CD4-positive, alpha-beta T cell treated with Interferon alpha-2 for 1 hour (primary cell): ENCODE measurements around the gene SPTLC2.
A peak's percentile ranks its signal among the peaks of the same experiment; 100 is the strongest.
"Not testable (repeated sequence)": the region's sequence is repeated elsewhere in the genome, so short reads cannot be mapped to it uniquely, and the experiment has no call there.

ENCODE experiments used
- DNase-seq, 2 donors: peaks; one replicate each; pipeline ENCODE4 v3.0.0-alpha.2; 2020 to 2022

SPTLC2 gene

DNA sequence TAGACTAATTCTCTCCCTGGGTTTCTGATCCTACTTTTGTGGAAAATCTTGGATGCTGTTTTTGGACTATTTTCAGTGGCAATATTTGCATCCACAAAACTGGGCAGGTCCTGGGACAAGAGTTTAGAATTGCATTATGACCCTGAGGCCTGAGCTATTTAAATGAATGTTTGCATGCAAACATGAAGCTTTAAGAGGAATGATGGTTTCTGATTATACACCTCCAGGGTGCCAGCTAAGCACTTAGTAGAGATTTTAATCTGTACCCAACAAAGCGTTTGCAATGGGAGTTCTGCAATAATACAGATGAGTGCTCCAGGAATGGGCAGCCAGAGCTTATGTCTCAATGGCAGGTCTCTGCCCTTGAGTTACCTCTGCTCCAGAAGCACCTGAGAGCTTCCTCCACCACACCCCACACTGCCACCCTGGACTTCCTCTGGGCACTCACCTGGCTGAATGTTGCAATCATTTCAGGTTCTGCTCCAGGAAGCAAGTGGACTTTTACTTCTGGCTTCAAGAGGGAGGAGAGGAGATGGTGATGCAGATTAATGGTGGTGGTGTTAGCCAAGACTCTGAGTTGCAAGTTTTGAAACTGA is 6.0 kb upstream of the SPTLC2 start:
- DNase-seq: no peak

DNA sequence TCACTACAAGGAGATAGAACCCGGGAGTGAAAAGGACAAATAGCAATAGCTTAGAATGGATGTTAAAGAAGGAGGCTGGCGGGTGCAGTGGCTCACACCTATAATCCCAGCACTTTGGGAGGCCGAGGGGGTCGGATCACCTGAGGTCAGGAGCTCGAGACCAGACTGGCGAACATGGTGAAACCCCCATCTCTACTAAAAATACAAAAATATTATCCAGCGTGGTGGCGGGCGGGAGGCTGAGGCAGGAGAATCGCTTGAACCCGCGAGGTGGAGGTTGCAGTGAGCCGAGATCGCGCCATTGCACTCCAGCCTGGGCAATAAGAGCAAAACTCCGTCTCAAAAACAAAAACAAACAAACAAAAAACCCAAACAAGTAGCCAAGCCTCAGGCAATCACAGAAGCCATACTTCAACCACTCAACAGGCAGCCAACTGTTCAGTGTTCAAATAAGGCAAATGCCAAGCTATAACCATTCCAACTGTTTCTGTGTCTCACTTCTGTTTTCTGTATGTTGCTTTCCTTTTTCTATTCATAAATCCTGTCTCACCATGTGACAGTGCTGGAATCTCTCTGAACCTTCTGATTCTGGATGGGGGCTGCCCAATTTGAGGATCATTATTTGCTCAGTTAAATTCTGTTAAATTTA is 3.9 kb upstream of the SPTLC2 start:
- no peak for DNase-seq

DNA sequence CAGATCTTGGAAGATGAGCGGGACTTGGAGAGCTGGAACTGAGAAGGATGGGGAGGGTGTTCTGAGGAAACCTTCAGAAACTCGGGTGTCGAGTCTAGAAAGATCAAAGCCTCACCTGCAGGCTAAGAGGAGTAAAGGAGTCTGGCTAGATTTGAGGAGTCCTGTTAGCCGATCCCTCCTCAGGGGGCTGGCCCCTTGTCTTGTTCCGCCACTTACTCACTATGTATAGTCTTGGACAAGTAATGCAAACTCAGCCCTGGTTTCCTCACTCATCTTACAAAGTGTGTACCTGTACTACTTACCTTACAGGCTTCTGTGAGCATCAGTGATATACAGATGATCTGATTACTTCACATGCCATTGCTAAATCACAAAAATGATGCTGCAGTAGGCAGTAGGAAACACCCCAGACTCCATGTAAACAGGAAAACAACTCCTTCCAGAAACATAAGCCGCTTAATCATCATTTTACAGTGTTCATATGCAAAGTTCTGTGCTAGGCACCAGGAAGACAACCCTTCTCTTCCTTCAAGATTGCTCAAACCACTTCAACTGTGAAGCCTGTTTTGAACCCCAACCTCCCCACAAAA is 2.0 kb upstream of the SPTLC2 start:
- DNase-seq: no peak

DNA sequence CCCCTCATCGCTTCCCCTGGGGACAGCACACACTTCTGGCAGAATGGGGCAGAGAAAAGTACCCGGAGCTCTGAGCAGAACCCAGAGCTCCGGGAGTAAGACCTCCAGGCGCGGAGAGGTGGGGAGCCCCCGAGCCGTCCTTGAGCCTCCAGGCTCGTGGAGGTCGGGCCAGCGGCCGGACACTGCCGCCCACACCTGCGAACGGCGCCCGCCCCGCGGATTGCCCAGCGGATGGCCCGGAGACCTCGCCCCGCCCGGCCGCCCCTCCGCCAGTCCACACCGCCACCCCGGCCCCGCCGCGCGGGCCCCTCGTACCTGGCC is 344 bp downstream of the SPTLC2 start:
- DNase-seq: no peak

DNA sequence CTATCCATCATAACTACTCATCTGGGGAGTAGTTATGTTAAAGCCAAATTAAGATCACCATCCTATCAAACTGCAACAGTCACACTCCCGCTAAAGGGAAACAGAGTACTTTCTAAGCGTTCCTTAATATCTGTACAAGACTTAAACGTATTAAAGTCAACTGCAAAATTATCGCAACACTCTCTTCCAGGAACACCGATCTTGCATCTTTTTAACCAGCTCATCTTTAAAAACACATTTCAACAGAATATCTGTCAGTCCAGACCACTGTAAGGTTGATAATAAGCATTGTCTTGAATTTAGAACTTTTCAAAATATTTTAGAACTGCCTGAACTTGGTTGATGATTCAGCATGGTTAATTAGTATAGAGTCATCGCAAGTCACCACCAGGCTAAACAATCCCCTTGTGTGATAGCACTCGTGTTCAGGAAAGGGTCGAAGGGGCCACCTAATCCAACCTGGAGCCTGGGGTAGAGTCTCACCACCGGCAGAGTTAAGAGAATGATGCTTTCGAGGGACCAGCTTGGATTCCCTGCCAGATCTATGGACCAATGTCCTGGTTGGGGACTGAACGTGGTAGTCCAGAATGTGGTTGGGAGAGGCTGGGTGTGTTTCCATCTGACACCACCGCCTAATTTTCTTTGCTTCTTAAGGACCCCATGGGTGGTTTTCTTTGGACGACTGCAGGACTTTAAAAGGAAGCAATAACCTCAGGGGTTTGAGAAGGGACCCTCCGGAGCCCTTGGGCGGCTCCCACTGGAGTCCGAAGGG is 890 bp downstream of the SPTLC2 start:
- DNase-seq: no peak

DNA sequence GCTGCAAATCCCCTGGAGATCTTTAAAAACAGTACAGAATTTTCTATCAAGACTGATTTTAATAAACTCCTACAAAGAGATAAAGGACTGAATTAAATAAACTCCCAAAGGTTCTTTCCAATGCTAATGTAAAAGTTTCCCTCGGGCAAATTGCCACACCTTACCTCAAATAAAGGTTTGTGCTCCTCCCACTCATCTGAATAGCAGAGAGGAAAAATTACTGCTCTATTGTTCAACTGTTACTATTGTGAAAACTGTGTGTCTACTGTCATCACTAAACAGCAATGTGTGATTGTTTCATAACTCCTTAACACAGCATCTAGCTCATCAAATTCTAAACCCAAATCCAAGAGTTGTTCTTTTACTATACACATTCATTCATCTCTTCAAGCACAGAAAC is 3.2 kb downstream of the SPTLC2 start:
- no peak for DNase-seq

DNA sequence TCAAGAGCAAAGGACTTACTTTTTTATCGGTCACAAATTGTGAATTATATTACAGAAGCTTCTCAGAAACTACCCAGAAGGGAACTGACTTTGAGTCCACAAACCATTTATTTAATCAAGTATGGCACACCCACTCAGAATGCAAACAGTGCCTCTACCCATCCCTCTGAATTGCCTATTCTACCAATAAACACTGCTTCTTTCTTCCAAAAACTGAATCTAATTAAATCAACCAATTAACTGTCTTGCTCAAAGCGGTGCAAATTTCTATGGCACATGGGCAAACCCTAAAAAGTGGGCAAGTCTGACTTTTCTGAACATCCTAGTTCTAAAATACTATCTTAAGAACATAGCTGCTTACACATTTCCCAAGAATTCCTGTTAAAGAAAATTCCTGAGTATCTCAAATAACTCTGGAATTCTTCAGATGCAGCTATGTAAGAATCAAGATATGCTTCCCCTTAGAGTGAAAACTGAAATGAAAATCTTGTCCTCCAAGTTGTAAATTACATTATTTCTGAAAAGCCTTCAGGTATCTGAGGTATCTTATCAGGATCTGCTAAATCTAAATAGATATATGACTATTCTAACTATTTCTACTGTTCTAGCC is 4.3 kb downstream of the SPTLC2 start:
- no peak for DNase-seq

DNA sequence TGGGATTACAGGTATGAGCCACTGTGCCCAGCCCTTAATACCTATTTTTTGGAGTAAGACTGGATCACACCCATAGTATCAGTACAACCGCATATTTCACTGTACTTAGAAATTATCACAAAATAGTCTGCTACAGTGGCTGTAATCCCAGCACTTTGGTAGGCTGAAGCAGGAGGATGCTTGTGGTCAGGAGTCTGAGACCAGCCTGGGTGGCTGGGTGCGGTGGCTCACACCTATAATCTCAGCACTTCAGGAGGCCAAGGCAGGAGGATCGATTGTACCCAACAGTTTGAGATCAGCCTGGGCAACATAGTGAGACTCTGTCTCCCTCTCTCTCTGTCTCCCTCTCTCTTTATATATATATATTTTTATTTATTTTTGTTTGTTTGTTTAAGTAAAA is 5.9 kb downstream of the SPTLC2 start:
- DNase-seq: no peak

DNA sequence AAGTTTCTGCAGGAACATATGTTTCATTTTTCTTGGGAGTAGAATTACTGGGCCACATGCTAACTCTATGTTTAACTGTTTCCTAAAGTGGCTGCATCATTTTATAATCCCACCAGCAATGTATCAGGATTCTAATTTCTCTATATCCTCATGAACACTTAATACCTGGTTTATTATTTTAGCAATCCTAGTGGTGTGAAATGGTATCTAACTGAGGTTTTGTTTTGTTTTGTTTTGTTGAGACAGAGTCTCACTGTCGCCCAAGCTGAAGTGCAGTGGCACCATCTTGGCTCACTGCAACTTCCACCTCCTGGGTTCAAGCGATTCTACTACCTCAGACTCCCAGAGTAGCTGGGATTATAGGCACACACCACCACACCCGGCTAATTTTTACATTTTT is 6.5 kb downstream of the SPTLC2 start:
- DNase-seq: no peak

DNA sequence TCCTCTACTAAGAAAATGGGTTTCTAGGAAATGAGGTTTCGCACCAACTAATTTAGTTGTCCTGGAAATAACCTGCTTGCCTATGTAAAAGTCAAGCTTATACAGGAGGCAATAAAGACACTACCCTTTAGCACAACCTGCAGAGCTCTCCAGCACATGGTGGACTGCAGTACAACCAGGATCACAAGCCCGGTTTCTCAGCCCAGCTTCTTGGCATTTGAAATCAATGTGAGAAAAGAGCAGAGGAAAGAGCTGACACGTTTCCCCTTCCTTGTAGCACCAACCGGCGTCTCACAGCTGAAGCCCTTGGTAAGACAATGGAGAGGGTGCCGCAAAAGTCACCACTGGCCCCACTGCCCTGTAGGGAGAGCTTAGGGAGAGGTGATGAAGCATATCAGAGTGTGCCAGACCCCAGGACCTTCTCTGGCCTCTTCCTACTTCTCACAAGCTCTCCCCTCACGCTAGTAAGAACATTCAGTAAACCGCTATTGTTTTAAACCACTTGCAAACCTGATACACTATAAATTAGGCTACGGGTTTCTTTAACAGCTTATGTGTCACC is 8.6 kb downstream of the SPTLC2 start:
- DNase-seq: peak in 1 of 2 donors; percentile 42

DNA sequence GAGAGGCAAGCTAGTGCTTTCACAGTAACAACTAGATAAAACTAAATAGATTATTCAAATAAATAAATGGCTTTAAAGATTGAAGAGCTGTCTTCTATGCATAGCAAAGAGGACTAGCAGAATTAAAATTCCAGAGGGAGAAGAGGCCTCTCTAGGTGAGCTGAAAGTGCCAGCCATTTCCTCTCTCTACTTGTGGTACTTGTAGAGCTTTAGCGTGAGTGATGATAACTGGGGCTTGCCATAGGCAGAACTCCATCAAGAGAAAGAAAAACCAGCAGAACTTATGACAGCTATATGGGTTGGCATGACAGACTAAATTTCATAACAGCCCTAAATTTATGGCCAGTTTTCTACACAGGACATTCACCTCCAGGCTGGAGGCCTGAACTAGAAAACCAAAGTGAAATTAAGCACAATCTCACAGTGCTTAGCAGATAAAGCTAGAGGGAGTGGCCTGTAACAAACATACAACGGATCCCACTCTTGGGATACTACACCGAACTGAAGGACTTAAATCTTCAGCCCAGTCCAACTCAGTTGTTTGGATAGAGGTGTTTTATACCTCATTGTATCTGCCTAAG is 11.0 kb downstream of the SPTLC2 start:
- no peak for DNase-seq

DNA sequence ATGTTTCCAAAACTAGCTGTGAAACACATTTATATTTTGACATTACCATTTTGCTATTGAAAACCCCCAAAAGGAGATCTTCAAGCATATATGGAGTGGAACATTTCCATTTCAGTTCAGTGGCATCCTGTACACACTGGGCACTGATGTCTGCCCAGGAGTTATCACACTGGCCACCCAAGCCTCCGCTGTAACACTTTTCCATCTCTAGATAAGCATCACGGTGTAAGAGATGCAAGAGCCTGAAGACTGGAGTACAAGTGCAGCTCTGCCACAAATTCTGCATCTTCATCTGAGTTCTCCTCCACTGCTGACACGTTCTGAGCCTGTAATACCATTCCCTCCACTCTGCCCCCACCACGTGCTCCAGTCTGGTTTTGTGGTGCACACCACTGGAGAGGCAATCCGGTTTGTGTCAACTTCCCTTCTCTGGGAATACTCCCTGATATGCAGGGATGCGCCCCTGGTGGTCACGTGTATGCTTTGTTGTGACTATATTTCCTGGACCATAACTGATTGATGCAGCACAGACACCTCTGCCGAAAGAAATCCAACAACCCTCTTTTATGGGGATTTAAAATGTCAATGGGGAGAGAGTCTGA is 12.7 kb downstream of the SPTLC2 start:
- DNase-seq: peak in 1 of 2 donors; percentile 12

DNA sequence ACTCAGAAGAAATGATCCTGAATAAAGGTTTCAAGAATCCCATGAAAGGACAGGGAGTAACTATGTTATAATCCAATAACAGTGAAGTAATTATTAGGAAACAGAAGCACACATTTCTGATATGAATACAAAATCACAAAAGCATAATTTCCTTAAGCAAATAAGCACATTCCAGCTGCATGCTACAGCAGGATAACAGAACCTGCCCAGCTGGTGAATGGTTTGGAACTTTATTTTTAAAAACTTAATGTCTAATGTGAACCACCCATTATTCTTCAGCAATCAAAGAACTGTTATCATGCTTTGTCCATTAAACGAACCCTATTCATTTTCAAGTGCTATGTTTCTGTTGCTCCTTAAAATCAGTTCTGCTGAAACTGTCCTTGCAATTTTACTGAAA is 13.4 kb downstream of the SPTLC2 start:
- DNase-seq: no peak

DNA sequence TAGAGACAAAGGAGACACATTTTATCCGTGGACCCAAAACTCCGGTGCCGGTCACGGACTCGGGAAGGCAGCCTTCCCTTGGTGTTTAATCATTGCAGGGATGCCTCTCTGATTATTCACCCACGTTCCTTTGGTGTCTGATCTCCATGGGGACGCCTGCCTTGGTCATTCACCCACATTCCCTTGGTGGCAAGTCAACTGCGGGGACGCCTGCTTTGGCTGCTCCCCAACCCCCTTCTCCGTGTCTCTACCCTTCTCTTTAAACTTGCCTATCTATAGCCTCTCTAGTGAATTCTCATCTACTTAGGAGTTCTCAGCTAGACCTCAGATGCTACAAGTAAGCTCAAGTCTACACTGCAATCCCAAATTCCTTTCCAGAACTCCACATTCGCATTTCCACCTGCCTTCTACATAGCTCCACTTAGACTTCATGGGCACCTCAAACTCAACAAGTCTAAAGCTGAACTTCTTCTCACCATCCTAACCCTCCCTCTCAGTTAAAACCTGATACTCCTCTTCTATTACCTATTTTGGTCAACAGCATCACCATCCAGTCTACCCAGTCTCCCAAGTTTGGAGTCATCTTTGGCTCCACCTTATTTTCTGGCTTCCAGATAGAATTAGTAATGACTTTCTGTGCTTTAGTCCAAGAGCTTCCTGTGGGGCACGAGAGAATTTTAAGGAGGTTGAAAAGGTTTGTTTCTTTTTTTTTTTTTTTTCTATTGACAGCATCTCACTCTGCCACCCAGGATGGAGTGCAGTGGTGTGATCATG is 14.4 kb downstream of the SPTLC2 start:
- DNase-seq: no peak

DNA sequence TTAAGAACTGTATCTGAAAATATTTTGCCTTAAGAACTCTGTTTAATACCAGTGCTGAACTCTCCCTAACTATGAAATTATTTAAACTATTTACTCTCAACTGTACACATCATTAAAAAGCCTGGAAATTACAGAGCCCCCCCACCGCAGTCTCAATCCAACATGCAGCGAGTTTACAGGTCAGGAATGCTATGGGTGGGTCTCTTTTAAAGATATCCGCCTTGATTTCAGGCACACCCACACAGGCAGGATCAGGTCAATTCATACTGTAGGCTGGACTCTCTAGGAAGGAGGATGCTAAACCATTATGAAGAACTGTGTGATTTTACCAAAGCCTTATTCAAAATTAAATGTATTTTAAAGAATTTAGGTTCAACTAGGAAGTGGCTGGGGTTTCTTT is 16.5 kb downstream of the SPTLC2 start:
- DNase-seq: no peak

DNA sequence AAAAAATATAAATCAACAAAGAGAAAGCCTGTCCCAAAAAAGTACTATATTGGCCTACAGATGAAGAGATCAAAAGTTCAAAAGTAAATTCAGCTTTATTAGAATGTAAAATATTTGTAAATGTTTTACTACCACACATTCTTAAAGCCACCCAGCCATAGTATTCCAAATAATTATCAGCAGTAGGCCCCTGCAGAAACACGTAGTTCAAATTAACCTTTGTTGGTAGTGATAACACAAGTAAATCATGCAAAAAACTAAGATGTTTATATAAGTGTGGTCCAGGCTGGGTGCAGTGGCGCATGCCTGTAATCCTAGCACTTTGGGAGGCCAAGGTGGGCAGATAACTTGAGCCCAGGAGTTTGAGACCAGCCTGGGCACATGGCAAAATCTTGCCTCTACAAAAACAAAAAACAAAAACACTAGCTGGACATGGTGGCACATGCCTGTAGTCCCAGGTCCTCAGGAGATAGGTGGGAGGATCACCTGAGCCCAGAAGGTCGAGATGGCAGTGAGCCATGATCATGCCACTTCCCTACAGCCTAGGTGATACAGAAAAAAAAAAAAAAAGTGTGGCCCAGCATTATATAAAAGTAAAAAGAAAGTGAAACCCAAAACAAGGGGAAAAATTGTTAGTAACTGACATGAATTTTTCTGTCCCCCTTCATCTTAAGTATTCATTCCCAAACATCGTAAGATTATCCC is 17.9 kb downstream of the SPTLC2 start:
- DNase-seq: peak in 1 of 2 donors; percentile 52

DNA sequence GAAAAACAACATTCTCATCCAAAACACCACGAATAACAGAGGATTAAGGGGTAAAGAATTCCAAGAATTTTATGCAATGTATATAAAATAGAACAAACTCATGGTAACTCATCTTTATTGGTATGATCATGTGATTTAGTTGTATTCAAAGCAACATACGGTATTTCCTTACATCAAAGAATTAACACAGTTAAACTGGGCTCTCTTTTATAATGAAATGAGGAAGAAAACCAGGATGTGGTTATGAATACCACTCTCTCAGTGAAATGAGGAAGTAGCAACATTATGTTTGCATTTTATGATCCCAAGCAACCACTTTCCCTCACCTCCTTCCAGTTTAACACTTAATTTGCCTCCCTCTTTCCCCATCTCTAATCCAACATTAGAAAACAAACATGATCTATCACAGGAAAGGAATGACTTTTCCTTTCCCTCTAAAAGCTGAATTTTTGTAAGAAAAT is 22.9 kb downstream of the SPTLC2 start:
- DNase-seq: peak in 1 of 2 donors; percentile 60

DNA sequence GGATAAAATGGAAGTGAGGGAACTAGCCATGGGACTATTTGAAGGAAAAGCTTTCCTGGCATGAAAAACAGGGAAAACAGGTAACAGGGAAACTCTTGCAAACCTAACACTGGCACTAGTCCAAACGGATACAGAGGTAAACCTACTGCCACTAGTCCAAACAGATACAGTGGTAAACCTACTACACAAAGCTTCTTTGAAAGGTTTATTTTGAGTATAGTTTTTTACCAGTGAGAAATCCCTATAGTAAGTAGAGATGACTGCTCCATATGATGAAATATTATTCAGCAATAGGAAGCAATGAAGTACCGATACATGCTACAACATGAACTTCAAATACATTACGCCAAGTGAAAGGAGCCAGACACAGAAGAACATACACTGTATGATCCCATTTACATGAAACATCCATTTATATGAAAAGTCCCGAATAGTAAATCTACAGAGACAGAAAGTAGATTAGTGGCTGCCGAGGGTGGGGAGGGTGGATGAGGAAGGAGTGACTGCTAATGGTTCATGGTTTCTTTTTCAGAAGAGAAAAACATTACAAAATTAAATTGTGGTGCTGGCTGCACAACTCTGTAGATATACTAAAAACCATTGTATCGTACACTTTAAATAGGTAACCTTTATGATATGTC is 25.5 kb downstream of the SPTLC2 start:
- DNase-seq: no peak

DNA sequence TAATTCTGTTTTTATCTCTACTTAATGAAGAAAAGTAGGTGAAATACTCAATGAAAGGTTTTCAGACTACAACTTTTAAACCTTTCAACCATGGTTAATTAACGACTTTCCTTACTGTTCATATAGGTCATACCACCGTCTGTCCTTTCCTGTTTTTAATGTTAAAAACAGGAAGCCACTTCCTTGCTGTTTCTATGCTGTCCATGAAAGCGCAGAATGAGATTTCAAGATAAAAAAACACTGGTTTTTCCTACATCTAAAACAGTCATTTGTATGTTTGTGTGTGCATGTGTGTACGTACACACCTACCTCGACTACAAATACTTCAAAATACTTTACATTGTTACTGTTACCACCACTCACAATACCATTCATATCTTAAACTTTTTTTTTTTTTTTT is 27.3 kb downstream of the SPTLC2 start:
- DNase-seq: no peak

DNA sequence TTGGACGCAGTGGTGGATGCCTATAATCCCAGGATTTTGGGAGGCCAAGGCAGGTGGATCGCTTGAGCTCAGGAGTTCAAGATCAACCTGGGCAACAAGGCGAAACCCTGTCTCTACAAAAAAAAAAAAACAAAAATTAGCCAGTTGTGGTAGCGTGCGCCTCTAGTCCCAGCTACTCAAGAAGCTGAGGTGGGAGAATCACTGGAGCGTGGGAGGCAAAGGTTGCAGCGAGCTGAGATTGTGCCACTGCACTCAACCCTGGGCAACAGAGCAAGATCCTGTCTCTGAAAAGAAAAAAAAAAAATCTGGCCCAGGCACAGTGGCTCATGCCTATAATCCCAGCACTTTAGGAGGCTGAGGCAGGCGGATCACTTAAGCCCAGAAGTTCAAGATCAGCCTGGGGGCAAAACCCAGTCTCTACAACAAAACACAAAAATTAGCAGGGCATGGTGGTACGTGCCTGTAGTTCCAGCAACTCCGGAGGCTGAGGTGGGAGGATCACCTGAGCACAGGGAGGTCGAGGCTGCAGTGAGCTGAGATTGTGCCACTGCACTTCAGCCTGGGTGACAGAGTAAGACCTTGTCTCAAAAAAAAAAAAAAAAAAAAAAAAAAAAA is 27.9 kb downstream of the SPTLC2 start:
- not testable (repeated sequence) for DNase-seq
